Caki2 (cell line): ENCODE data around the gene ONECUT3. TPM values are rescaled to one million over a fixed set of nuclear protein-coding genes. Genes with fewer than 3 reads are reported as not detected.
"Not testable (repeated sequence)": the region's sequence is repeated elsewhere in the genome, so short reads cannot be mapped to it uniquely, and the experiment has no call there.

ENCODE experiments used
- DNase-seq: peaks from one replicate; pipeline ENCODE4 v3.0.0-alpha.2; 2015; ENCODE audit warnings: low read depth
- in situ Hi-C: cut with HindIII; loops from 2 replicates; pipeline ENCODE4 v1.10.0; 2016; ENCODE audit warnings: low sequenced_read_pairs, low pct_unique_long_range_greater_than_20kb, mixed read lengths
- total RNA-seq: library from RNA; depleted of rRNA; stranded (reverse); fragments of >200 nt; shearing (Covaris generic); gene quantifications from 2 replicates; pipeline ENCODE4 v1.2.3, GENCODE V29; 2014; ENCODE audit warnings: low replicate concordance

ONECUT3 gene
- total RNA-seq, 1 experiment from 2014 or later, result not detected

DNA sequence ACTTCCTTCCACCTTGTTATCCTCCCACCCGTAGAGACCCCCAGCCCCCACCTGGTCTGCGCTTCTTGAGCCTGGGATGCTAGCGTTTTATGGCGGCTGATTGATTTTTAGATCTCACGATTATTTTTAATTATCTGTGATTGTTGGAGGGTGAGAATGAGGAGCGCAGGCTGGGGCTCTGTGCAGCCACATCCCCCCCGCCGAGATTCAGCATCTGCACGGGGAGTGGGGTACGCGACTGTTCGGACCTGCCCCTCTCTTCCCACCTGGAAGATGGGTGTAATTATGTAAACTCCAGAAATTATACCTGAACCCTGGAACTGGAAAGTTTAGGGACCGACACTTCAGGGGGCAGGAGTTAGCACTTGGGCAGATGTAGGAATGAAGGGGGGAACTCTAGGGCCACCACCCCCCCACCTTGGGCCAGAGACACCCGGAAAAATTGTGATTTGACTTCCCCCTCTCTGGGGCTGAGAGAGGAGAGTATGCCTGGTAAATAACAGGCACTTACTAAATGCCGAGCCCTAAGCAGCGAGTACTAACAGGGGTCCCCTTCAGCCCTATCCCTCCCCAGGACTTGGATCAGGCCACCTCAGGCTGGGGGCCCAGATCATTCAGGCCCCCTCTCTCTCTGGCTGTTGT lies 1.8 kb upstream of the ONECUT3 start:
- no peak for DNase-seq
- in situ Hi-C loops, result no loop called here

DNA sequence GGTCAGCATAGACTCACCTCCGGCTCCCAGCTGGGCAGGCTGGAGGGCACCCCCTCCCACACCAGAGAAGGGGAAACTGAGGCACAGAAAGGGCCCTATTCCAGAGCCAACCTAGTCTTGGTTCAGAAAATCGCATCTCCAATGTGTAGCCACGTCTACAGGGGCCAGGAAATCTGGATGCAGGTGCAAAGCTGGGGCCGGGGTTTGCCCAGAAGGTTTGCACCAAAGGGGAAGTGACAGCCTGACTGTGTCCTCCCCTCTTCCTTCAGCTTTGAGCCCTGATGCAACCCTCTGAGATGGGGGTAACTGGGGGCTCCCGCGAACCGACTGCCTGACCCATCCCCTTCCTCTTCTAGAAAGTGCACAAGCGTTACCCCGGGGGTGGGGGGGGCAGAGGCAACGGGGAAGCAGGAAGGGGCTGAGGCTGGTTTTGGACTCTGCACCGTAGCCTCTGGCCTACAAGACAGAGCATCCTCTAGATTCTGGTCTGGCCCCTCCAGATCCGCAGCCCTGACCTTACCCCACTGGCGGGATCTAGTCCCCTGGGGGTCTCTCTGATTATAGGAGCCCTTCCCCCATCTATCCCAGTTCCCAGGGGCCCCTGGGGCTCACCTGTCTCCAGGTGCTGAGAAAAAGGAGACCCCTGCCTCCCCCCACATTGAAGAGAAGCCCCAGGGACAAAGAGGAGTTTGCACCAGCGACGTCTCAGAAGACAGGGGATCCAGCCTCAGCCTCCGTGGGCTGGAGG lies 1.1 kb upstream of the ONECUT3 start:
- in situ Hi-C loops, result no loop called here
- no peak for DNase-seq

DNA sequence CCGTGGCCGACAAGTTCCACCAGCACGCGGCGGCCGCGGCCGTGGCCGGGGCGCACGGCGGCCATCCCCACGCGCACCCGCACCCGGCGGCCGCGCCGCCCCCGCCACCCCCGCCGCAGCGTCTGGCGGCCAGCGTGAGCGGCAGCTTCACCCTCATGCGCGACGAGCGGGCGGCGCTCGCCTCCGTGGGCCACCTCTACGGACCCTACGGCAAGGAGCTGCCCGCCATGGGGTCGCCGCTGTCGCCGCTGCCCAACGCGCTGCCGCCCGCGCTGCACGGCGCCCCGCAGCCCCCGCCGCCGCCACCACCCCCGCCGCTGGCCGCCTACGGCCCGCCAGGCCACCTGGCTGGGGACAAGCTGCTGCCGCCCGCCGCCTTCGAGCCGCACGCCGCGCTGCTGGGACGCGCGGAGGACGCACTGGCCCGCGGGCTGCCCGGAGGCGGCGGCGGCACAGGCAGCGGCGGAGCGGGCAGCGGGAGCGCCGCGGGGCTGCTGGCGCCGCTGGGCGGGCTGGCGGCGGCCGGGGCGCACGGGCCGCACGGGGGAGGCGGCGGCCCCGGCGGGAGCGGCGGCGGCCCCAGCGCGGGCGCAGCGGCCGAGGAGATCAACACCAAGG lies 821 bp downstream of the ONECUT3 start:
- no peak for DNase-seq
- in situ Hi-C loops, result no loop called here

- in situ Hi-C loops, result no loop called here
- DNase-seq, result no peak
Observed at GRCh38 chr19:1754636-1755466, 1.5 kb downstream of the ONECUT3 start.

GRCh38 chr19:1755467-1756171 lies 2.3 kb downstream of the ONECUT3 start:
- in situ Hi-C loops, result no loop called here
- no peak for DNase-seq

DNA sequence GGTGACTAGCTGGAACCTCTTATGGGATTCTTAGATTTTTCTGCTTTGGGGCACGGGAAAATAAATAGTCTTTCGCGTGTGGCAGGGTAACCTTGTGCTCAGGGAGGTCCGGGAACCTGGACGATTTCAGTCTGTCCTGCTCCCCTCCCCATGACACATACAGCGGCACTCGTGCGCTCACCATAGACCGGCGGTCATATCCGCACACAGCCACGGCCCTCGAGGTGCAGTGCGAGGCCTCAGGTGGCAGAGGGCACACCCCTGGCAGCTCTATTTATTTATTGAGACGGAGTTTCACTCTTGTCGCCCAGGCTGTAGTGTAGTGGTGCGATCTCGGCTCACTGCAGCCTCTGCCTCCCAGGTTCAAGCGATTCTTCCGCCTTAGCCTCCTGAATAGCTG lies 3.0 kb downstream of the ONECUT3 start:
- in situ Hi-C loops, result no loop called here
- DNase-seq, result no peak

DNA sequence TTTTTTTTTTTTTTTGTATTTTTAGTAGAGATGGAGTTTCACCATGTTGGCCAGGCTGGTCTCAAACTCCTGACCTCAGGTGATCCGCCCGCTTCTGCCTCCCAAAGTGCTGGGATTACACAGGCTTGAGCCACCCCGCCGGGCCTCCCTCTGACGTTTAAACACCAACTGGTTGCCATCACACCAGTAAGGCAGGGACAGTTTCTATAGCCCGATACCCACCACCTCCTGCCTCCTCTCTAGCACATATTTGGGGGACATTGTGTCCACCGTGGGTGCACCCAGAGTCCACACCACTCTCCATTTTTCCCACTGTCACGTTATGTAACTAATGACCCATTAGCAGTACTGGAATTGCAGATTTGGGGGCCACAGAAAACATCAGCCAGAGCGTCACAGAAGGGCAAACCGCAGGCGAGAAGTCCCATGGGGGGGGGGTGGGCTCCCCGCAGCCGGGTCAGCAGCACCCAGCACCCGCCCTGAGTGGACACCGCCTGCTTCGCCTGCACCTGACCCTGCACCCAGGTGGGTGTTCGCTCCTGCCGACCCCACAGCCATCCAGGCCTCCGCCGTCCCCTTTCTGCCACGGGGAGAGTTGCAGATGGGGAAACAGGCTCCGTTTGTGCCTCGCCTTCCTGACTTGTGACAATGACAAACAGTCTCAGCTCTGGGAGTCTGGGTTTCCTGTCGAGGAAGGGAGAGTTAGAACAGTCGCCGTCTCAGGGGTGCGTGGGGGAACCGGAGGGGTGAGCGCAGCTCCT lies 3.6 kb downstream of the ONECUT3 start:
- in situ Hi-C loops, result no loop called here
- no peak for DNase-seq

GRCh38 chr19:1757468-1758230 lies 4.3 kb downstream of the ONECUT3 start:
- no peak for DNase-seq
- in situ Hi-C loops, result no loop called here

GRCh38 chr19:1758231-1758577 lies 4.9 kb downstream of the ONECUT3 start:
- in situ Hi-C loops, result no loop called here
- no peak for DNase-seq

DNA sequence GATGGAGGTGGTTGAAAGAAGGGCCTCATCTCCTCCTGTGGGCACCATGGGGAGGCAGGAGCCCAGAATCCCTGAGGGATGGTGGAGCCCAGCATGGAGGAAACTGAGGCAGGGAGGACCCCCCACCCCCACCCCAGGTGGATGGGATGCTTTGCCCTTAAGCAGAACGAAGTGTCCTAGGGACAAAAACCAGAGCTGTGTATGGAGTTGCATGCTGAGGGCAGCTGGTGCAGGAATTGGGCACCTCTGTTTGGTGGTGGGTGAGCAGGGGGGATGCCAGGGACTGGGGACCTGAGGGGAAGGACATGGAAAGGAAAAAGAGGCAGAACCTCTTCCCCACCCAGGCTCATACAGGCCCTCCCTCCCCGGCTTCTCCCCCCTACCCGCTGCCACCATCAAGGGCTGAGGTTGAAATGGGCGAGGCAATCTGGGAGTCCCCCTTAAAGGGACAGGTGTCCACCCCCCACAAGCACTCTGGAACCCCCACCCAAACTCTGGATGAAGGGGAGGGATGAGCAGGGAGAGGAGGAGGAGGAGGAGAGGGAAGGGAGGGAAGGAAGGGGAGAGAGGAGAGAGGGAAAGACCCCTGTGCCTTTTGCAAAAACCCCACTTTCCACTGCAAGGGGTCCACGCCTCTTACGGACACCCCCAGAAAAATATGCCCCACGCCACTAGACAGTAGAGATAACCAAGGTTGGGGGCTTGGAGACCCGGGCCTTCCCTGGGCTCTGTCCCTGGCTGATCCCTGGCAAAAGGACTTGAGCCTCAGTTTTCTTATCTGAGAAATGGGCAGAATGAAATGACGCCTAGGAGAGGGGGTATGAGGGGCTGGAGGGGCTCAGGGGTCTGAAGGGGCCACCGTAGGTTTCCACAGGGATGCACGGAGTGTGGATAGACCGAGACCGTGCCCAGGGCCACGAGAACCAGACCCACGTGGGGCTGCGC lies 5.9 kb downstream of the ONECUT3 start:
- no peak for DNase-seq
- in situ Hi-C loops, result no loop called here

DNA sequence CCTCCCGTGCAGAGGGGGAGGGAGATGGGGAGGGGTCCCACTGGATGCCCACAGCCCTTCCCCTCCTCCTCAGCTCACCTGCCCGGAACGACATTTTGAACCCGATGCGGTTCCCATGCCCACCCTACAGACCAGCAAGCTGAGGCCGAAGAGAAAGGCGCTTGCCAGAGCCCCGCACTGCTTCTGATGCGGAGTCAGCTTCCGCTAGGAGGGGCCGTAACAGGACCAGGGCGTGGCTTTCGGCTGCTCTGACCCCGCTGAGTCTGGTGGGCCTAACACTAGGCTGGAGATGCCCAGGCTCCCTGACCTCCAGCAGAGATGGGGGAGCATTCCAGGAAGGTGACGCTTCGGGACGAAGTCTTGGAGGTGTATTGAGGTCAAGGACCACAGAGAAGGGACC lies 6.7 kb downstream of the ONECUT3 start:
- in situ Hi-C loops, result no loop called here

DNA sequence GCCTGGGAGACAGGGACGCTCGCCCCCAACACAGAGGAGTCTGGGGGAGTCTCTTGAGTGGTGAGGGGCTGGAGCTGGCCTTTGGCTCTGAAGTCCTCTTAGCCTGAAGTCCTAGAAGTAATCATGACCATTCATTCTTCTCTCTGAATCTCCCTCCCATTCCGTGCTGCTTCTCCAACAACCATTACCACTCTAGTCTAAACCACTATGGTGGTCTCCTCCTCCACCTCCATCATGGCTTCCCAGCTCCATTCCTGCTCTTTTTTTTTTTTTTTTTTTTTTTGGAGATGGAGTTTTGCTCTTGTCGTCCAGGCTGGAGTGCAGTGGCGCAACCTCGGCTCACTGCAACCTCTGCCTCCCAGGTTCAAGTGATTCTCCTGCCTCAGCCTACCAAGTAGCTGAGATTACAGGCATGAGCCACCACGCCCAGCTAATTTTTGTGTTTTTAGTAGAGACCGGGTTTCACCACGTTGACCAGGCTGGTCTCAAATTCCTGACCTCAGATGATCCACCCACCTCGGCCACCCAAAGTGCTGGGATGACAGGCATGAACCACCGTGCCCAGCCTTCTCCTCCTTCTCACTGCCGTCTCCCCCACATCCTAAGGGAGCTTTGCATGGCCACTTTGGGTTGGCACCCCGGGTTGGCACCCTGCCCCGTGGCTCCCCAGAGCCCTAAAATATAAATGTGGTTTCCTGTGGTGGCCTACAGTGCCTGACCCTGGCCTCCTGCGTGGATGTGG lies 7.7 kb downstream of the ONECUT3 start:
- DNase-seq, in situ Hi-C loops: not testable (repeated sequence)

More for the DNA sequence above, 6.7 kb downstream of the ONECUT3 start:
- DNase-seq, result no peak

- in situ Hi-C loops, result no loop called here
Observed at GRCh38 chr19:1761528-1762242, 8.4 kb downstream of the ONECUT3 start.

GRCh38 chr19:1762243-1763117 lies 9.2 kb downstream of the ONECUT3 start:
- in situ Hi-C loops, result no loop called here
- DNase-seq, result no peak

More at GRCh38 chr19:1761528-1762242, 8.4 kb downstream of the ONECUT3 start:
- DNase-seq, result no peak
